SHP77 treated with DMSO at 0.1 percent for 48 hours (cell line): Measurements from ENCODE around the gene TMEM178A.
"Not testable (repeated sequence)": the region's sequence is repeated elsewhere in the genome, so short reads cannot be mapped to it uniquely, and the experiment has no call there.

ENCODE experiments used
- DNase-seq: peaks from one replicate; lab custom pipeline; 2025; lab: John Stamatoyannopoulos, UW

TMEM178A gene

DNA sequence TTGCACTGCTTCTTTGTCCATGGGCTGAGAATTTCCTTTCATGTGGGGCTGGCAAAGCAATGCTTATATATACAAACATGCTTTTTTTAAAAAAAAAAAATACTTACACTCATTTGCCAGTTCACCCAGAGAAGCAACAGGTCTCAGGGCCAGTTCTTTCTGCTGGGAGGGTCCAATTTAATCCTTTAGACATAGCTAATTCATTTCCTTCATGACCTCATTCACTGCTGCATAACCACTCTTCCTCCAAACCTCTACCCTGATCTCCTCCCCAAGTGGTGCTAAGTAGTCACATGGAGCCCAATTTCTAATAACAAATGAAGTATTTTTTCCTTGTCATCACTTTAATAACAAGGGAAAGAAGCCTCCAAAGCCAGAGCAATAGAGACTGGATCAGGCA, 17.1 kb upstream of the TMEM178A start:
- DNase-seq, result no peak

DNA sequence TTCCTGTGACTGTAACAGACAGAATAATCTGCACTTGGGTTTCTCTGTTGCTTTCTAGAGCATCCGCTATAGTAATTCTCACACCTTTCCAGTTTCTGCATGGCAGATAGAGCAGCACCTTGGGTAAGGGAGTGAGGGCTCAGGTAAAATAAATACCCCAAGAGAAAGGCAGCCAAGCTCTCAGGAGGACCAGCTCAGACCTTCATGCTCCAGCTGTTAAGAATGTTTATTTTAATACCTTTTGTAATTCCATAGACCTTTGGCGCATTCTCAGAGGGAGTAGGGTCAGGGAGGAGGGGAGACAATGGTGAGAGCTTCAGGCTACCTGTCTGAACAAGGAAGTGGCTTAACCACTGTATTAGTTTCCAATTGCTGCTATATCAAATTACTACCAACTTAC, 16.2 kb upstream of the TMEM178A start:
- DNase-seq, result no peak

DNA sequence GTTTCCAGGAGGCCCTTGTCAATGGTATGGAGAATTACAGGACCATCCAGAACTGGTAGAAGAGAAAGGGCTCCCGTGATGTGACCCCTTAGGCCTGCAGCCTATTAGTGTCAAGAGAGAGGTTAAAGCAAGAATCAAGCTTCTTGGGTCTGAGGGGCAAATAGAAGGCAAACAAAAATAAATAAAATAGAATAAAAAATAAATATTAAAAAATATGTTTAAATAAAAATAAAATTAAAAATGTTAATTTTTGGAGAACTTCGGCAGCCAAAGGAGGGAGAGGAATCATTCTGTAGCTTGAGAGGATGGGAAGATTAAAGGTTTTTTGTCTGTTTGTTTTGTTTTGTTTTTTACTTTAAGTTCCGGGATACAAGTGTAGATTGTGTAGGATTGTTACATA, 15.2 kb upstream of the TMEM178A start:
- no peak for DNase-seq

DNA sequence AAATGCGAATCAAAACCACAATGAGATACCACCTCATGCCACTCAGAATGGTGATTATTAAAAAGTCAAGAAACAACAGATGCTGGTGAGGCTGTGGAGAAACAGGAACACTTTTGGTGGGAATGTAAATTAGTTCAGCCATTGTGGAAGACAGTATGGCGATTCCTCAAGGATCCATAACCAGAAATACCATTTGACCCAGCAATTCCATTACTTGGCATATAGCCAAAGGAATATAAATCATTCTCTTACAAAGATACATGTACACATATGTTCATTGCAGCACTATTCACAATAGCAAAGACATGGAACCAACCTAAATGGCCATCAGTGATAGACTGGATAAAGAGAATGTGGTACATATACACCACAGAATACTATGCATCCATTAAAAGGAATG, 9.5 kb upstream of the TMEM178A start:
- DNase-seq, result not testable (repeated sequence)

DNA sequence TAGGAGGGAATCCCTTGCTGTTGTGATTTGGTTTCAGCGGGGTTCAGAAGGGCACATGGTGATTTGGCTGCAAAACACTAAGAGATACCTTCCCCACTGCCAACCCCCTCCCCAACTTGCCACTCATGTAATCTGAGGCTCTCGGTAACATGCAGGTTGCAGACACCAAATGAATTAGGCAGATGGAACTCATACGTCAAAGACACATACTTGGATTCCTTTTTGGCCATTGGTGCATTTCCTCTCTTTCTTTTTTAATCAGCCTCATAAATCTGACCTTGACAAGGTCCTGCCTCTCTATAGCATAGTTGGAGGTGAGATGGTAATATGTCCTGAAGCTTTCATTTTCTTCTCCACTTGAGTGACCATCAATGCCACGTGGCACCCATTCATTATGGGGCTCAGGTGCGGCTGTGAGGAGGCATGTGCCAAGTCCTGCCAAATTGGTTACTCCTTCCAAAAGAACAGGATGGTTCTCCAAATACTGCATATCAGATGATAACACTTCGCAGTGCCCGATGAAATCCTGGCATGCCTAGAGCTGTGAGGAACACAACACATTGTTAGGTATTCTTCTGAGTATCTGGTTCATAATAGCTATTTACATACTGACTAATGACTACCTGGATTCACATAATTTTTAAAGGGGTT, 8.3 kb upstream of the TMEM178A start:
- DNase-seq, result no peak

DNA sequence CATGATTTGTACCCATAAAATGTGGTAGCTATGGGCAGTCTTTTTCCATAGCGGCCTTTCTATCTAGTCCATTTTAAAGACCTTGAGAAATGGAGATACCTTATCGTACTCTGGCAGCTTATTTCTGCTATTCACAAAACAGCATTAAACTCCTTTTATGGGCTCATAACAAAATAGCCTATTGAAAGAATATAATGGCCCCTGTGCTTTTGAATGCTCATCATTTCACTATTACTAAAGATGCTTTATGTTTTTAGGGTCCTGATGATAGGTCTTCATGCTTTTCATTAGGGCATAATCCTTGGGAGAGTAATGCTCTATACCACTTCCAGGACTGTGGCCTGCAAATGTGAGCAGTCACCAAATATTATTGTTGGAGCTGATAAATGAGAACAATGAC, 7.3 kb upstream of the TMEM178A start:
- DNase-seq, result no peak

DNA sequence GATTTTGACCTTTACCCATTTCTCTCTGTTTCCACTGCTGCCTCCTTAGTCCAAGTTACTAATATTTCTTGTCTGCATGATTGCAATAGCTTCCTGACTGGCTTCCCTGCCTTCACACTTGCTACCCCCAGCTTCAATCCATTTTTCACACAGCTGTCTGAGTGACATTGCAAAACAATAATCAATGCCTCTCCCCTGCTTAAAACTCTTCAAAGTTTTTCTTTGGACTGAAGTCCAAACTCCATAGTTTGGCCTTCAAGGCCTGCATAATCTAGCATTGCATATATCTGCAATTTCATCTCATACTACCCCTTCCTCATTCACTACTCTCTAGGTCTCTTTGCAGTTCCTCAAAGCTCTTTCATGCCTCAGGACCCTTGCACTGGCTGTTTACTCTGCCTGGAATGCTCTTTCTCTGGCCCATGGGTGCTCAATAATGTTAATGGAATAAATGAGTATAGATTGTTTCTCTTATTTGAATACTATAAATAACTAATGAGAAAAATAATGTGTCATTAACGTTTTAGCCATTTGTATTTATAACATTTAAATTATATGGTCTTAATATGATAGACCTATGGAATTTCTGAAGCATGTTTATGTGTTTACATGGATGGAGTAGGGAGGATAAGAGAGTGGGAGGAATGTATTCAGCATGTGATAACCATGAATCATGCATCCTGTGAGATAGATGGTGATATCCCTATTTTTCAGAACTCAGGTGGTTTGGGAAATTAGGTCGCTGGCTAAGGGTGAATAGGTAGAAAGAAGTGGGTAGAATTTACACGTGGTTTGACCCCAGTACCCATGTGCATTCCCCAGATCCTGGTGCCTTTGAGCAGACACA, 5.7 kb upstream of the TMEM178A start:
- no peak for DNase-seq

DNA sequence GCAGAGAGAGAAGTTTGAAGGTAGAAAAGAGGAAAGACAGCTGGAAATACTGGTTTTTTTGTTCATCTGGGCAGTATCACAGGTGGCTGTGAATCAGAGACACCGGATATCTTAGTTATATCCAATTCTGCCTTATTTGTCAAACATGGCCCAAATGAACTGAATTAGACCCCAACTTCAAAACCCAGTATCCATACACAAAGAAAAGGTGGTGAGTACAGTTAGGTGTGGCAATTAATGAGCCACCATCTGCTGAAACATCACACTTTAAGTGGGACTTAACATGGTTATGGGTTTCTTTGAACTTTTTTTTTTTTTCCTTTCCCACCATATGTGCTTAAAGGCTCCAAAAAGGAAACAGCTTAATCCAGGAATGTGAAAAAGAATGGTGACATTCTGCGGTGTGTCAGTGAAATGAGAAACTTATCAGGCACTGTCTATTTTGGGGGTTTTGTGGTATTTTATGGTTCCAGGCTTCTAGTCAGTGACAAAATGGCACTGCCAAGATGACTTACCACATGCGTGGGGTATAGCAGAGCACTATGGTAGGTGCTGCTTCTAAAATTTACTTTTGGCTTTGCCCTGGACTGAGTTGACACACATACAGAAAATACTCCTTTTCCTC, 5.0 kb upstream of the TMEM178A start:
- no peak for DNase-seq

DNA sequence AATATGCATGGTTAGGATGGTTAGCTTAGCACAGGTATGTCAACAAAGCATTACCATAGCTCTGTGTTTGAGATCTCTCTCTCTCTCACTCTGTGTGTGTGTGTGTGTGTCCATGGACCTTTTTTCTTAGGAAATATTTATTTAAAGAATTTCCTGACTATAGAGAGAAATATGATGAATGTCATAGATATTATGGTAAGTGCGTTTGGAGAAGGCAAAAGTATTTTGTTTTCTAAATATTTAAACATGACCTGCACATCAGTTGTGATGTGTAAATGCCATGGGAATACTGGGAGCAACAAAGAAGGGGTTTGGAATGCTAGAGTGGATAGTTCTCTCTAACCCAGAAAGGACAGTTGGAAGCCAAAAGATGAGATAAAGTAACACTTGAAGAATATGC, 3.9 kb upstream of the TMEM178A start:
- DNase-seq, result no peak

DNA sequence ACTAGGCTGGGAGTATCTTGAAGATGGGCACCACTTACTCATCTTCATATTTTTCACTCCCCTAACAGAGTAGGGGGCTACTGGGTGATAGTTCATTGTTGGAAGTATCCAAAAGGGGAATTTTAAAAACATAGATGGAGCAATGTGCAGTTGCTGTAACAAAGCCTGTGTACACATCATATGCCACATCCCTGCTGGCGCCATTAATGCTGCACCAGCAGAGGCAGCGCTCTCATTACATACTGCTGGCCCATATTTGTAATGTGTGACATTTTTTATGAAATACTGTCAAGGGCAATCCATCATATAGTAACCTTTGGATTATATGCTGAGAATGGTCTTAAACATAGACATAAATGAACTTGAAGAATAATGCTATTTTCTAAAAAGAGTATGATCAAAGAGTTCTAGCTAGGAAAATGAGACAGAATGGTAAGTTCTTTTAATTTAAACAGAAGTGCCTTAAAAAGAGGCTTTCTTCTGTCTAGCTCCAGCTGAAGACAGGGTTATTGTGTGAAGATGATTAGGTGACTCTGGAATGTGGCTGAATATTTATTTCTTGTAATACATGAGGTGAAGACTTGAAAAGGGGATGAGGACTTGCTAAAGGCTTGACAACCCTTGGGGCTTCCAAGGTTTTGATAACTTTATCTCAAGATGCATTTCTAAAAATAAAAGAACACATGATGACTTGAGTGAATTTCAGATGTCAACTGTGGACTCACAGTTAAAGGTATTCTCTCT, 2.4 kb upstream of the TMEM178A start:
- DNase-seq, result no peak

DNA sequence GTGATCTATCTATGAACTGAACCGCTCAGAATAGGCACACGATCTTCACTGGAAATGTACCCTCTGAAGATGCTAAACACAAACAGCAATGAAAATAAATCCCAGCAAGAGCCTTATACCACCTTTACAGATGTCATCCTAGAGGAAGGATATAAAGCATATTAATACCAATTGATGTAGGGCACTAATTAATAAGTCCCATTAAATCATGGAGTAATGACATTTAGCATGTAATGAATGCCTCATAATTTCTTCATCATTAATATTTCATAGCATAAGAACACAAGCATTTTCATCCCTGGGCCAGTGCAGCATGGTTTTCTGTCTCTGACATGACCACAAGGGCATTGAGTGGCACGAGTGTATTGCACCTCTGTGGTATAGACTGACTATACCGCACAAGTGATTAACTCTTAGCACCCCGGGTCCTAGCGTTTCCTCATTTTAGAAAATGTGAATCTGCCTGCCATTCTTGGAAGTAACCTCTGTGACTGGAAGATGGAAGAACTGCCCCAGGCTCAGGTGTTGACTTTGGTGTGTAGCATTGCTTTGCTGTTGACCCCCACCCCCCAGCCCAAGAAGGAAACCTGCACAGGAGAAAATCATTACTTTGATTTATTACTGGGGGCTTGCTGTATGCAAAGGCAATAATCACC, 1.4 kb upstream of the TMEM178A start:
- no peak for DNase-seq

DNA sequence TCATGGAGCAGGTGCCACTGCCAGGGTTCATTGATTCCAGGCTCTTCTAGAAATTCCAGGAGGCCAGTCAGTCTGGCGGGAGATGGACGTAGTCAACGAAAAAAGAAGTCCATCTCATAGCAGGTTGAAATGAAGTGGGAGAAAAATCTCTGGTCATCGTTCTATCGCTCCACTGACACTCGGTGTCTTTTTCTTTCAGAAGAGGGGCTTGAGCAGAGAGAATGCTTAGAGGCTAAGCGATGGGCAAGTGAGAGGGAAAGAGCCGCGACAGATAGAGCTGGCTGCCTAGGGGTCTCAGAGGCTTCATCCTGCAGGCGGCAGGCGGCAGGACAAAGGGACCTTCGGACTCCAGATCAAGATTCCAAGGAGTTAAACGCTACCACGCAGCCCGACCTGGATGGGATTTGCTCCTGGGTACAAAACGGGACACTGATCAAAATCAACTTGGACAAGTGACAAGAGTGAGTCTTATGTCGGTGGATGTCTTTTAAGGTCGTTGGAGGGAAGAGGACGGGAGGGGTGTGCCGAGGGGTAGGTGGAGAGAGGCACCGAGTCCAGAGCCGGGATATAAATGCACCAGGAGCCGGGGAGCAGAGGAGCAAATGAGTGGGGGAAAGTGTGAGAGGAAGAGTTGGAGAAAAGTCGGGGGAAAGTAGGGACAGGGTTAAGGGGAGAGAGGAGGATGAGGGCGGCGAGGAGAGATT, 677 bp upstream of the TMEM178A start:
- DNase-seq, result no peak

DNA sequence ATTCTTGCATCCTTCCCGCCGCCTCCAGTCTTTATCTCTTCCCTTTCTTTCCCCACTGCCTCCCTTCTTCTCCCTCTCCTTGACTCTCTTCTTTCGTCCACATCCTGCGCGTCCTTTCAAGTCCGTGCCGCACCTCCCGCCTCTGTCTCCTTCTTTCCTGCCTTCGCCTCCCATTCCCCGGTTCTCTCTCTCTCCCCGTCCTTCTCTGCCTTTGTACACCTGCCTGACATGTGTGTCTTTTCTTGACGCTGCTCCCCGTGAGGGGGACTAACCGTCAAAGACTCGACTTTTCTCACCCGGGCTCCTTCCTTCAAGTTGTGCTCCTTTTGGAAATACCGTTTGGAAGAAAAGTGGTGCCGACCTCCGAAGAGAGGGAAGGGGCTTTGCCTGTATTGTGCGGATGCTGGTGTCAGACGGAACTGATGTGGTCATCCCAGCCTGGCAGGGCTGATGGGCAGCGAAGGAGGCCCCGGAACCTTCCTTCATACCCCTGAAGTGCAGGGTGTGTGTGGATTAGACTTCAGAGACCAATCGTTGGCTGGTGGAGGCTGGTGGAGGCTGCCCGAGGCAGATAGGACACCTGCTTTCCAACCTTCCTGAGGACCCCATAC, 879 bp downstream of the TMEM178A start:
- no peak for DNase-seq

DNA sequence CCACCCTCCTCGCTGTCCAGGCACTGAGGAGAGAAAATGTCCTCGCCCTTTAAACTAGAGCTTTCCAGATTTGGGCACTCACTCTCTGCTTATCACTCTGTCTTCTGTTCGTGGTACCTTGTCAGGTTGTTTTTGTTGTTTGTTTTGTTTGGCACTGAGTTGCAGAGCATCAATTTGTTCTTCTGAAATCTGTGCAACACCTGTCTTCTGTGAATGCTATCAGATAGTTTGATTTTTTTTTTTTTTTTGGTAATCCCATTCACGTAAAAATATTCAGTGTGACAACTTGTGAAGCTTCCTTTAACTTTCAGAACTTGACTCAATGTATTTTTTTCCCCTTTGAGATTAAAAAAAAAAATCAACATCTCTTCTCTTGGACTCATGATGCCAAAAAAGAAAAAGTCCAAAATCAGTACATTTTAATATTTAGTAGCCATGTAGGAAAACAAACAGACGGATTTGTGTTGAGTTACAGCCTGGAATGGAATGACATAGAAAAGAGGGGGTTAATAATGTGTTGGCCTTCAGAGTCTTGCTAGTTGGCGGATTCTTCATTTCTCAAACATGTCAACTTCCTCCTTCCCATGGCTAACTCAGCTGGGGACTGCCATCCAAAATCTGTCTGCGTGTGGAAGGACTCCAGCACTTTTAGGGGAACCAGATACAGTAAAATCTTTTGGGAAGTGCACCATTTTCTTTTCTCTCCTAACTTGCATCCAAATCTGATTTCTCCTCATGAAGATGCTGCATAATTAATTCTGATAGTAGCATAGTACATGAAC, 1.6 kb downstream of the TMEM178A start:
- no peak for DNase-seq

DNA sequence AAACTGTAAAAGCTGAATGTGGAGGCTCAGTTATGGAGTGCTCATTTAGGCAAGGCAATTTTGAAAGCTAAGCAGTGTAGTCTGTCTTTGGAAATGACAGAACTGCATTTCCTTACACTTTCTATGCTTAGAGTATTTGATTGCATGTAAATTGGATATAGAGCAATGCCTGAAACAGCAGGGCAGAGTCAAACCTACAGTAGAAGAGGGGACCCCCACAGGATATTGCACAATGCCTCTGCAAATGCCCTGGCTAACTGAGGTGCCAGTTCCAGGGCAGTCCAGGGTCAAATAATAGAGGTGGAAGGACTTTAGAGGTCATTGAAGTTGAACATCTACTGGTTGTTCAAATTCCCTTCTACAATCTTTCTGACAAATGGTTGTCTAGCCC, 2.2 kb downstream of the TMEM178A start:
- no peak for DNase-seq

DNA sequence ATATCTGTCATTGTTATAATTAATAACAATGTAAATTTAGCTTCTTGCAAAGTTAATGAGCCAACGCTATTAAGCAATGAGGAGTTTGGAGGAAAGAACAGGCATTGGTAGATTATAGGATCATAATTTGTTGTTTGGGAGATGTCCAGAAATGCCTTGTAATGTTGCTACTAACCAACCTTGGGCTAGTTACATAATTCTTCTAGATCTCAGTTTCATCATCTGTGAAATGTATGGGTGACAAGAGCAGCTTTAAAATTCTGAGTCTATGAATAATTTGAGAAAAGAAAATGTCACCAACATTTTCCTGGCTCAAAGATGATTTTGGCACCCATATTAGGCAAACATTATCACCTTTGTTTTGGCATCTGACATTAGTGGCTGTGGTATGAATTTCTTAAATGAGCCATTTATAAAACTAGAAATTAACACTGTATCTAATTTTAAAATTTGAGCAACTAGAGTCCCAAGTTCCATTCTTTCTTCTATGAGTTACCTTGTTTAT, 2.9 kb downstream of the TMEM178A start:
- no peak for DNase-seq

DNA sequence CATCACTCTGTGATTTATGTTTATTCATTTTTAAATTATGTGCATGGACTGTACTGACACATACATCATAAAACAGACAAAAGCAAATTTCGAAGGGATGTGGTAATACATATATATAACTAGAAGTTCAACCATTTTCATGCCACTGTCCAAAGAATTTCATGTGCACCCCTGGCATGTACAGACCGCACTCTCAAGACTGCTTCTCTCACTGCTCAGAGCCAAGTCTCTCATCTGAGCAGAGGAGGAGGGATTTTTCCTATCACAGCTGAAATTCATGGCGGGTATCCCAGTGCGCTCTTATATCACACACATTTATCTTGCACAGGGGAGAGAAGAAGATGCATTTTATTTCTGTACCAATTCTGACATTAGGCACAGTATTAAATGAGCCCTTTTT, 5.9 kb downstream of the TMEM178A start:
- DNase-seq, result no peak

DNA sequence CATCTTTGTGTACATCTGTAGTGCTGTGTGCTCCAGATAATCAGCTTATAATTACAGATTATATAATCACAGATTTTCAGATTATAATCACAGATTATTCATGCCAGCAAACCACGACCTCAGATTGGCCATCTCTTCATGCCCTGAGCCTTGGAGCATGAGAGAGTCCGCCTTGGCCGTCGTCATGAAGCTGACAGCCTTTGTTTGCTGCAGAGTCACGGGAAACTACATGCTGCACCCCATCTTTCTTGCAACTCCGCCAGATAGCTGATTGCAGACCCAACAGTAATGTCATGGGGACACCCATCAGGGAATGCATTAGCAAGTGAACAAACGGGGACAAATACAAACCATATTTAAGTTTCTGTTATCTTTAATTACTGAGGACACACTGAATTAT, 7.3 kb downstream of the TMEM178A start:
- no peak for DNase-seq

DNA sequence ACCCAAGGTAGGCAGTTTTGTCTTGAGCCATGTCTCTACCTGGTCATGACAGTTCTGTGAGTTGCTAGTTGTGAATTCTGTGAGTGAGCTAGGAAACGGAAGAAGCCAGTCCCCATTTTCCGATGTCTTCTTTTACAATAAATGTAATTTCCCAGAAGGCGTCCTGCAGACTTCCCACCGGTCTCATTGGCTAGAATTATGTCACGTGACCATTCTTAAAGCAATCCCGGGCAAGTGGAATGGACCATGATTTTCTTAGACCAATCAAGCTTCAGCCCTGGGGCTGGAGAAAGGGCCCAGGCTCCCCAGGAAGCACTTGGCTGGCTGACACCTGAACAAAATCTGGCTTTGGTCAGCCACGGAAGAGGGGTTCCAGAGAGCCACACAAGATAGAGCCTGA, 10.6 kb downstream of the TMEM178A start:
- DNase-seq, result no peak

DNA sequence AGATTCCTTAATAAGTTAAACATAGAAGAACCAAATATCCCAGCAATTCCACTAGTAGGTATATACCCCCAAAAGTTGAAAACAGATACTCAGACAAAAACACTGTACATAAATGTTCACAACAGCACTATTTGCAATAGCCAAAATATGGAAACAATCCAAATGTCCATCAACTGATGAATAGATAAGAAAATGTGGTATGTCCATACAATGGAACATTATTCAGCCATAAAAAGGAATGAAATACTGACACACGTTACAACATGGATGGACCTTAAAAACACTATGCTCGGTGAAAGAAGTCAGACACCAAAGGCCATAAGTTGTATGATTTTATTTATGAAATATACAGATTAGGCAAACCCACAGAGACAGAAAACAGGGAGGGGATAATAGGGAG, 12.5 kb downstream of the TMEM178A start:
- no peak for DNase-seq
